RWPE2 (cell line): ENCODE results near the gene TNS3.

Experiments used
- ATAC-seq: fragments of 200-7000 bp; cut with Tn5 transposase; 3 replicates; pipeline ENCODE4 v1.9.1; 2021; ENCODE audit warnings: low read depth
- DNase-seq: peaks from one replicate; pipeline ENCODE4 v3.0.0-alpha.2; 2020; ENCODE audit warnings: low spot score
- H3K27ac ChIP-seq: fragments of 450-650 bp; 2 replicates; pipeline ENCODE4 v1.5.1; 2017; ENCODE audit warnings: mild to moderate bottlenecking; ENCODE audit not compliant: poor library complexity, severe bottlenecking
- H3K27me3 ChIP-seq: fragments of 250-450 bp; sonication (Bioruptor Pico); 2 replicates; pipeline ENCODE4 v1.5.1; 2021; ENCODE audit warnings: mild to moderate bottlenecking, moderate library complexity; ENCODE audit not compliant: insufficient read depth, poor library complexity, severe bottlenecking
- H3K36me3 ChIP-seq: fragments of 250-450 bp; sonication (Bioruptor Pico); 2 replicates; pipeline ENCODE4 v1.5.1; 2020; ENCODE audit warnings: low read depth, mild to moderate bottlenecking, moderate library complexity
- H3K4me1 ChIP-seq: fragments of 250-450 bp; sonication (Bioruptor Pico); 2 replicates; pipeline ENCODE4 v1.5.1; 2021; ENCODE audit warnings: mild to moderate bottlenecking, moderate library complexity; ENCODE audit not compliant: insufficient read depth, poor library complexity, severe bottlenecking
- H3K4me3 ChIP-seq: fragments of 250-450 bp; sonication (Bioruptor Pico); 2 replicates; pipeline ENCODE4 v1.5.1; 2021; ENCODE audit warnings: mild to moderate bottlenecking, moderate library complexity; ENCODE audit not compliant: severe bottlenecking
- H3K9me3 ChIP-seq: fragments of 250-450 bp; sonication (Bioruptor Pico); 2 replicates; pipeline ENCODE4 v1.5.1; 2021; ENCODE audit warnings: mild to moderate bottlenecking, moderate library complexity; ENCODE audit not compliant: severe bottlenecking
- CTCF ChIP-seq: fragments of 450-650 bp; IDR thresholded peaks from one replicate; pipeline ENCODE4 v1.5.1; 2017; ENCODE audit warnings: mild to moderate bottlenecking, moderate library complexity; ENCODE audit not compliant: poor library complexity, severe bottlenecking

TNS3 gene

GRCh38 chr7:47384755-47385535, 197.0 kb downstream of the TNS3 start:
- DNase-seq (no peak), ATAC-seq (no peak)
- Histone ChIP-seq H3K36me3 (peaks cover 6% of the 10 kb centered on the region; the same call in 1 of the 2 replicates), H3K27ac (no peak overlapping the region), H3K4me1 (peaks cover 15% of the 10 kb centered on the region), H3K27me3 (no peaks in the 10 kb centered on the region), H3K9me3 (no peaks in the 10 kb centered on the region), H3K4me3 (no peak overlapping the region)
- no peak for TF ChIP-seq CTCF

GRCh38 chr7:47383696-47384445, 198.0 kb downstream of the TNS3 start:
- DNase-seq, result no peak
- no peak for ATAC-seq
- H3K36me3 ChIP-seq, result peaks cover 10% of the 10 kb centered on the region; the same call in 1 of the 2 replicates
- peaks cover 21% of the 10 kb centered on the region for H3K4me1 ChIP-seq
- H3K4me3 ChIP-seq, result no peak overlapping the region
- no peak overlapping the region for H3K27ac ChIP-seq
- no peaks in the 10 kb centered on the region for H3K9me3 ChIP-seq
- TF ChIP-seq CTCF, result no peak
- no peaks in the 10 kb centered on the region for H3K27me3 ChIP-seq

GRCh38 chr7:47383072-47383471, 198.8 kb downstream of the TNS3 start:
- no peaks in the 10 kb centered on the region for H3K9me3 ChIP-seq
- no peak for ATAC-seq
- H3K36me3 ChIP-seq, result peaks cover 10% of the 10 kb centered on the region; the same call in 1 of the 2 replicates
- DNase-seq, result no peak
- no peak overlapping the region for H3K4me3 ChIP-seq
- H3K27me3 ChIP-seq, result no peaks in the 10 kb centered on the region
- no peak overlapping the region for H3K27ac ChIP-seq
- H3K4me1 ChIP-seq, result peaks cover 21% of the 10 kb centered on the region
- no peak for TF ChIP-seq CTCF

- Histone ChIP-seq H3K4me3 (no peak overlapping the region), H3K4me1 (peaks cover 21% of the 10 kb centered on the region), H3K27ac (no peak overlapping the region), H3K9me3 (no peaks in the 10 kb centered on the region), H3K27me3 (no peaks in the 10 kb centered on the region), H3K36me3 (peaks cover 10% of the 10 kb centered on the region; the same call in 1 of the 2 replicates)
- TF ChIP-seq CTCF, result no peak
- no peak for DNase-seq
- no peak for ATAC-seq
Measured at GRCh38 chr7:47382200-47382599, 199.7 kb downstream of the TNS3 start.
